KOPT-K1 (cell line): ENCODE measurements around the gene RWDD4.
A peak's percentile ranks its signal among the peaks of the same experiment; 100 is the strongest.
"Not testable (repeated sequence)": the region's sequence is repeated elsewhere in the genome, so short reads cannot be mapped to it uniquely, and the experiment has no call there.

Experiments
- H3K27ac ChIP-seq: fragments of 200-600 bp; sonication (generic); 2 replicates; pipeline ENCODE4 v1.5.1; 2016; ENCODE audit warnings: antibody characterized with exemption, mild to moderate bottlenecking, low read depth, low read length; ENCODE audit not compliant: poor library complexity, severe bottlenecking
- H3K36me3 ChIP-seq: fragments of 200-600 bp; sonication (generic); 2 replicates; pipeline ENCODE4 v1.5.1; 2017; ENCODE audit warnings: antibody characterized with exemption, mild to moderate bottlenecking, low read length, moderate library complexity; ENCODE audit not compliant: insufficient read depth
- H3K9me3 ChIP-seq: fragments of 200-600 bp; sonication (generic); 2 replicates; pipeline ENCODE4 v1.5.1; 2017; ENCODE audit warnings: antibody characterized with exemption, low read length, mild to moderate bottlenecking; ENCODE audit not compliant: insufficient read depth, poor library complexity, severe bottlenecking

Gene RWDD4

GRCh38 chr4:183658362-183659028, 490 bp downstream of the RWDD4 start:
- H3K9me3 ChIP-seq, result no peaks in the 10 kb centered on the region
- H3K27ac ChIP-seq, result peak overlapping the region; percentile 78
- H3K36me3 ChIP-seq, result peaks cover 25% of the 10 kb centered on the region

GRCh38 chr4:183657564-183657963, 1.4 kb downstream of the RWDD4 start:
- H3K36me3 ChIP-seq, result peaks cover 35% of the 10 kb centered on the region
- H3K27ac ChIP-seq, result peak overlapping the region; percentile 78
- H3K9me3 ChIP-seq, result no peaks in the 10 kb centered on the region

GRCh38 chr4:183645326-183645725, 13.7 kb downstream of the RWDD4 start:
- Histone ChIP-seq H3K27ac (no peak overlapping the region), H3K36me3 (peaks cover 82% of the 10 kb centered on the region), H3K9me3 (no peaks in the 10 kb centered on the region)

DNA sequence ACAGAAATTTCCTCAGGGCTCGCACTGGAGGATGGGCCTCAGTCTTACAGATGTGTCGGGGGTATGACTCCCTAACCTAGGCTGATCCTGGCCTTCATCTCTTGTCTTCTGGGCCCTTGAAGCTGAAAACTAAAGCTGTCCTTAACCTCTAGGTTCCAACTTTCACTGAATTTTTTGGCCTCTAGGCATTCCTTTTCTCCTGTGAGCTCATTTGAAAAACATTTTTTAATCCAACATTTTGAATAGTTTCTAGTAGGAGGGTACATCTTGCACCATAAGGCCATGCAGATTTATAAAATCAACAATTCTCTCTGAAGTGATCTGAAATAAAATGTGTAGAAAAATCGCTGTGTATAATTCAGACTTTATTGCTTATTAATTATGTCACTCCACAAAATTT, 19.7 kb downstream of the RWDD4 start:
- Histone ChIP-seq H3K36me3 (peaks cover 22% of the 10 kb centered on the region), H3K27ac (no peak overlapping the region), H3K9me3 (no peaks in the 10 kb centered on the region)

GRCh38 chr4:183638436-183638835, 20.5 kb downstream of the RWDD4 start:
- peaks cover 14% of the 10 kb centered on the region; the same call in 1 of the 2 replicates for H3K36me3 ChIP-seq
- no peak overlapping the region for H3K27ac ChIP-seq
- no peaks in the 10 kb centered on the region for H3K9me3 ChIP-seq

DNA sequence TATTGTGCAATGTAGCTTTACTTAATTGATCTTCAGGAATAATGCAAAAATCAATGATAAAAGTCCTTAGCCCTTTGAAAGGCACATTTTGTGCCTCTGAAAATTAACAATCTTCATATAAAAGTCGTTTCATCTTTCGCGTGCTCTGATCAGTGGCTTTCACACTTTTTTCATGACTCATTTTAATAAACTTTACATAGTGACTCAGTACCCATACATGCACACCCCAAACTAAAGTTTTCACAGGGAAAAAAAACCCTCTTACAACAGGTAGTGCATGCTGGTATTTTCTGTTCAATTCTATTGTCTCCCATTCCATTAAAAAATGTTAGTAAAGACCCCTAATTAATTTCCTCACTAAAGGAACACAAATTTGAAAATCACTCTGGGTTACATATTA, 21.5 kb downstream of the RWDD4 start:
- Histone ChIP-seq H3K36me3 (peaks cover 6% of the 10 kb centered on the region; the same call in 1 of the 2 replicates), H3K27ac (no peak overlapping the region)

DNA sequence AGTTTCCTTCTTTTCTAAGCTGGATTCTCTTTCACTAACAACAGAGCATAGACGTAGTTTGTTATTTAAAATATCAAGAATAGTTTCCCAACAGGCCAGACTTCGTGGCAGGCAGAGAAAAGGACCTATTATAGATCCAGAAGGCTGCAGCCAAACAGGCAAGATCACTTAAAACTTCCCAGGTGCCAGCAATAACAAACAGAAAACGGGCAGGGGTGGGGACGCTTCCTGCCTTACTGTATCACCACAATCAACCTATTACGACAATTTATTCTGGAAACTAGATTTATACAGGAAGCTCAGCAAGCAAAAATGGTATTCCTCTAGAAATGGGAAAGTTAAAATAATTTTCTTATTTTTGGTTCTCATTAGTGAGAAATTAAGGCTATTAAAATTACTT, 22.1 kb downstream of the RWDD4 start:
- Histone ChIP-seq H3K27ac (no peak overlapping the region), H3K9me3 (no peaks in the 10 kb centered on the region), H3K36me3 (peaks cover 3% of the 10 kb centered on the region; the same call in 1 of the 2 replicates)

More for the DNA sequence above, 21.5 kb downstream of the RWDD4 start:
- H3K9me3 ChIP-seq, result no peaks in the 10 kb centered on the region

DNA sequence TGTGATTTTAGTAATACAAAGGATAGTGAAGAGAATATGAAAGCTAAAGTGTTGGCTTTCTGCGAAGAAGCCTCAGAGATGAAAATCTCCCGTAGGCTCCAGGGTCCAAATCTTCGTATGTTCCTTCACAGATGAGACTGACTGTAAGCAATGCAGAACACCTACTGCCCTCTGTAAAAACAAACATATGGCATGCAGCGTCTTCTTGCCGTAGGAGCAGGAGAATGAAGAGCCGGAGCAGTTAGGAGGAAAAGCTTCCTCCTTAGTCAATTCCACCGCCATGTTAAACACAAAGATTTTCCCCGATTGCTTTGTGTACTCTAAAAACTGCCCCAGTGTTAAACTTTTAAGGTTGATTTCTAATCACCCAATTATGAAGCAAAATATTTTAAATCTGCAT, 22.5 kb downstream of the RWDD4 start:
- Histone ChIP-seq H3K36me3 (no peaks in the 10 kb centered on the region; the same call in 1 of the 2 replicates), H3K27ac (no peak overlapping the region), H3K9me3 (no peaks in the 10 kb centered on the region)

DNA sequence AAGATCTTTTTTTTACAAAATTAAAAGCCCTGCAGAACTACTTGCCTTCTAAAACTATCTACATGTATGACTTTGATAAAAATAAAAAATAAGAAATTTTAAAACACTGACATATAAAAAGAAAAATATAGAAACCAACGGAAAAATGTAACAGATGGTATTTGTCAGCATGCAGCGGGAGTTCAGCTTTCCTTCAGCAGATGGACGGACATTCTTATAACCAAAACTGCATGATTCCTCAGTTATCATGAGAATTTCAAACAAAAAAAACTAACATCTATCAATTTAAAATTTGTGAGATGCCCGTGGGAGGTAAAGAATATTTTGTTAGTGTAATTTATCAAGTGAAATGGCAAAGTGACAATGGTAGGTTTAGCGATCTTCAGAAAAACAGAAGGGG, 23.2 kb downstream of the RWDD4 start:
- Histone ChIP-seq H3K36me3 (no peaks in the 10 kb centered on the region; the same call in 1 of the 2 replicates), H3K9me3 (no peaks in the 10 kb centered on the region), H3K27ac (no peak overlapping the region)

DNA sequence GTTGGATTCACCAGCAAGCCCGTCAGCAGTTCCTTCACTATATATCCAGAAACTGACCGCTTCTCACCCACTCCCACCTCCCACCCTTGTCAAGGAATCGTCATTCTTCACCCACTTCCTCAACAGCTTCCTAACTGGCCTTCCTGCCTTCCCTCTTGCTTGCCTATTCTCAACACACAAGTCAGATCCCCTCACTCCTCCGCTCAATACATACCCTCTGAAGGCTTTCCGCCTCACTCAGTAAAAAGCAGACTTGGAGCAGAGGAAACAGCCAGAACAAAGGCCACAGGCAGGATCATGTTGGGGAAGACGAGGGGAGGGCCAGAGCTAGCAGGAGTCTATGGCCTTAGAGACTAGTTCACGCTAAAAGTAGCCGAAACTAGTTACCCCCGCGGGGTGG, 23.7 kb downstream of the RWDD4 start:
- Histone ChIP-seq H3K9me3 (no peaks in the 10 kb centered on the region), H3K36me3 (no peaks in the 10 kb centered on the region; the same call in 1 of the 2 replicates), H3K27ac (no peak overlapping the region)

DNA sequence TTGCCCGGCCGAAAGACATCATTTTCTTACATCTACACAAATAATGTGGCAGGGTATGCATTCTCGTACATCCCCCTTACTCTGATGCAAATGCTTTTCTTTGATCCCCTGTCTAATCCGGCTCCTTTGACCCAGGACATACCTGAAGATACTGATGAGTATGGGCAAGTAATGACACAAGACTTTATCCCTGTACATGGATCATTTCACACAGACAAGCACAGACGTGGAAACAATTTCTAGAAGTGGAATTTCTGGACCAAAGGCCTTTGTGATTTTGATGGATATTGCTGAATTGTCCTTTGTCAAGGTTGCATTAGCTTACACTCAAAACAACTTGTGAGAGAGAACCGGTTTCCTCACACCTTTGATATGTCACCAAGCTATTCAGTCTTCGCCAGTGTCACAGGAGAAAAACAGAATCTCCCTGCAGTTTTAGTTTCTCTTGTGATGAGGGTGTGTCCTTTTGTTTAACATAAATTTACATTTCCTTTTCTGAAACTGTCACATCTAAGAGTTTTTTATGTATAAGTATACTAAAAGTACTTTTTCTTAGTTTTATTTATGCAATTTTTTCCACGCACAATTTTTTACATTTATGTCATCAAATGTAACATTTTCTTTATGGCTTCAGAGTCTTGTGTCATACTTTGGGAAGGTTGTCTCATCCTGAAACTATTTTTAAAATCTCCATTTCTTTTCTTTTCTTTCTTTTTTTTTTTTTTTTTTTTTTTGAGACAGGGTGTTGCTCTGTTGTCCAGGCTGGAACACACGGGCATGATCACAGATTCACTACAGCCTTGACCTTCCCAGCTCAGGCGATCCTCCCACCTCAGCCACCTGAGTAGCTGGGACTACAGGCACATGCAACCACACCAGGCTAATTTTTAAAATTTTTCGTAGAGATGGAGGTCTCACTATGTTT, 25.2 kb downstream of the RWDD4 start:
- Histone ChIP-seq H3K27ac (no peak overlapping the region), H3K36me3 (no peaks in the 10 kb centered on the region), H3K9me3 (no peaks in the 10 kb centered on the region)

DNA sequence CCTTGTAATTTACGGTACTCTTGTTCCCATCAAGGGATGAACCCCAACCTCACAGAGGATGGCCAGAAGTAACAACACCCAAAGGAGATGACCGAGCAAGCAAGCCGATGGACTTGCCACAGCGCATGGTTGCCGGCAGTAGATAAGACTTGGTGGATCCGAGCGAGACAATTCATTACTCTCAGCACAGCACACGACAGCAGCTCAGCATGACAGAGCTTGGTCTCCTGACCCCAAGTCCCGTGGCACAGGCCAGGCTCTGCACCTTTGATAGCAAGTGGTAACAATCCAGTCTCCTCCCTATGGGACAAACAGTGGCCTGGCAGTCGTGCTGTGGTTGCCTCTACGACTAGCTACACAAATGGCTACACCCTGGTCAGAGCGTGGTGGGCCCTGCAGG, 26.3 kb downstream of the RWDD4 start:
- no peaks in the 10 kb centered on the region for H3K36me3 ChIP-seq
- no peak overlapping the region for H3K27ac ChIP-seq
- no peaks in the 10 kb centered on the region for H3K9me3 ChIP-seq

DNA sequence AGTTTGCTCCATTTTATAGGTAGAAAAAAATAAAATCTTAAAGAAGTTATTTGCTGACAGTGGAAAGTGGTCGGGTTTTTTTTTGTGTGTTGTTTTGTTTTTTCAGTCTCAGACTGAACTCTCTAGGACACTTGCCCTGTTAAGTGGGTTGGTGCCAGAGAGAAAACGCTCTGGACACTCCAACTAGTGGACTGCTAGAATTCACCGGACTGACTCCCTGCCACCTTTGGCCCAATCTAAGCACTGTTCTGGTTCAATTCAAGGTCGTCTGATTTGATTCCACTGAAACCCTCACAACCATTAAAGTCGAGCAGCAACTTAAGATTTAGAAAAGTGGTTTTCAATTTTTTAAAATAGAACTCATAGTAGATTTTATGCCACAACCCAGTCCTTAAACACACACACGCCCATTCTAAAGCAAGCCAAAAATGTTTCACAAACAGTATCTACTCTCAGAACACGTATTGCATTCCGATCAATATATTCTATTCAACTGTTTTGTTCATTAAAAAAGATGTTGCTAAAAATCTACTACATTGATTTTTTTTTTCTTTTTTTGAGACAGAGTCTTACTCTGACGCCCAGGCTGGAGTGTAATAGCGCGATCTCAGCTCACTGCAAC, 27.3 kb downstream of the RWDD4 start:
- H3K9me3 ChIP-seq, result no peaks in the 10 kb centered on the region
- no peak overlapping the region for H3K27ac ChIP-seq
- no peaks in the 10 kb centered on the region for H3K36me3 ChIP-seq

DNA sequence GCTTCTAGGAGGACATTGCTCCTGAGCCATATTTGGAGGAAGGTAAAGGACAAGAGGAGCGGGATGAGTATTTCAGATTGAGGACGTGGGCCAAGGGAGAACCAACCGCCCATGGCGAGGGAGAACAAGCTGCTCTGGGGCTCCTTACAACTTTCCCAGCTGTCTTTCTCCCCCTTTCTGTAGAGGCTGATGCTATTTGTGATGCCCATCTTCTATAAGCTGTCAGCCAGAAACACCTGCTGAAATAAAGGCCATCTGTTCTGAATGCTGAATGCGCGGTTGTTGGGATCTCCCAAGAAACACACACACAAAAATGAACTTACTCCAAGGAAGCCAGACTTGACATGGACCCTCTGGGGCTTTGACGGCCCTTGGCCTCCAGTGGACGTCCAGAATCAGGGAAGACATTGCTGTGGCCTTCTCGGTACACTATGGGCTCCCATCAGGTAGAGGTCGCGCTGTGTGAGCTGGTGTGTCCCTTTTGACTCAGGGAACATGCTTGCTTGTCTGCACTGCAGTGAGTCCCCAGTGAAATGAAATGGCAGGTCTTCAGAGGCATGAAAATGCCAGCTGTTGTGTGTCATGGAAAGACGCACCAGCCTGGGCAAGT, 30.9 kb downstream of the RWDD4 start:
- Histone ChIP-seq H3K9me3 (no peaks in the 10 kb centered on the region), H3K27ac (no peak overlapping the region), H3K36me3 (no peaks in the 10 kb centered on the region)

DNA sequence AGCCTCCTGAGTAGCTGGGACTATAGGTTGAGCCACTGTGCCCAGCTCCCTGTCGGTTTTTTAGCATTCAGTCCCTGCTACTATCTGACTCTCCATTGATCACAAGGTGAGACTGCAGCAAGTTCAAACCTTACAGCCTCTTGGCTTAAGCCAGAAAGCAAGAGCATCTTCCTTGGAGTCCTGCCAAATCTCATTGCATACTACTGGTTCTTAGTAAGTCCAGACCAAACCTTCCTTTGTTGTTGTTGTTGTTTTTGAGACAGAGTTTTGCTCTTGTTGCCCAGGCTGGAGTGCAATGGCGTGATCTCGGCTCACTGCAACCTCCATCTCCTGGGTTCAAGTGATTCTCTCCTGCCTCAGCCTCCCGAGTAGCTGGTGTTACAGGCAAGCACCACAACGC, 31.7 kb downstream of the RWDD4 start:
- not testable (repeated sequence) for H3K9me3 ChIP-seq, H3K36me3 ChIP-seq, H3K27ac ChIP-seq
